HG03066 (cell line): ENCODE measurements around the gene ROBO1.
"Not testable (repeated sequence)": the region's sequence is repeated elsewhere in the genome, so short reads cannot be mapped to it uniquely, and the experiment has no call there.

Experiments used
- ATAC-seq: cut with Tn5 transposase; IDR thresholded peaks from one replicate; pipeline ENCODE4 v1.9.1; 2021; ENCODE audit warnings: low read depth; ENCODE audit not compliant: unreplicated experiment

Gene ROBO1

GRCh38 chr3:79184251-79184650, 583.5 kb downstream of the ROBO1 start:
- ATAC-seq: no peak

GRCh38 chr3:79183496-79183895, 584.3 kb downstream of the ROBO1 start:
- ATAC-seq: no peak

- ATAC-seq: no peak
These were observed 589.2 kb downstream of the ROBO1 start for GRCh38 chr3:79178471-79179180.

GRCh38 chr3:79175870-79176269, 591.9 kb downstream of the ROBO1 start:
- ATAC-seq: no peak

GRCh38 chr3:79173259-79173658, 594.5 kb downstream of the ROBO1 start:
- ATAC-seq: not testable (repeated sequence)

GRCh38 chr3:79172241-79172640, 595.6 kb downstream of the ROBO1 start:
- no peak for ATAC-seq

GRCh38 chr3:79170021-79170420, 597.8 kb downstream of the ROBO1 start:
- ATAC-seq: no peak

GRCh38 chr3:79167651-79168416, 600.0 kb downstream of the ROBO1 start:
- no peak for ATAC-seq

- ATAC-seq: no peak
These were observed 605.1 kb downstream of the ROBO1 start for GRCh38 chr3:79162653-79163052.

GRCh38 chr3:79161941-79162340, 605.9 kb downstream of the ROBO1 start:
- ATAC-seq: no peak

- ATAC-seq: no peak
These were observed 607.4 kb downstream of the ROBO1 start for GRCh38 chr3:79160421-79160820.

GRCh38 chr3:79159736-79160135, 608.1 kb downstream of the ROBO1 start:
- ATAC-seq: no peak

GRCh38 chr3:79157191-79157590, 610.6 kb downstream of the ROBO1 start:
- no peak for ATAC-seq

- ATAC-seq: no peak
These were observed 612.9 kb downstream of the ROBO1 start for GRCh38 chr3:79154865-79155264.

GRCh38 chr3:79148786-79149185, 619.0 kb downstream of the ROBO1 start:
- no peak for ATAC-seq

GRCh38 chr3:79146024-79146423, 621.8 kb downstream of the ROBO1 start:
- no peak for ATAC-seq

- no peak for ATAC-seq
These were observed 627.1 kb downstream of the ROBO1 start for GRCh38 chr3:79140708-79141107.

- no peak for ATAC-seq
These were observed 628.3 kb downstream of the ROBO1 start for GRCh38 chr3:79139395-79140068.

- no peak for ATAC-seq
These were observed 642.3 kb downstream of the ROBO1 start for GRCh38 chr3:79125313-79125984.

GRCh38 chr3:79115458-79115857, 652.3 kb downstream of the ROBO1 start:
- no peak for ATAC-seq

- no peak for ATAC-seq
These were observed 653.9 kb downstream of the ROBO1 start for GRCh38 chr3:79113876-79114275.
